ENCODE data around the gene PTK6.

Gene PTK6

DNA sequence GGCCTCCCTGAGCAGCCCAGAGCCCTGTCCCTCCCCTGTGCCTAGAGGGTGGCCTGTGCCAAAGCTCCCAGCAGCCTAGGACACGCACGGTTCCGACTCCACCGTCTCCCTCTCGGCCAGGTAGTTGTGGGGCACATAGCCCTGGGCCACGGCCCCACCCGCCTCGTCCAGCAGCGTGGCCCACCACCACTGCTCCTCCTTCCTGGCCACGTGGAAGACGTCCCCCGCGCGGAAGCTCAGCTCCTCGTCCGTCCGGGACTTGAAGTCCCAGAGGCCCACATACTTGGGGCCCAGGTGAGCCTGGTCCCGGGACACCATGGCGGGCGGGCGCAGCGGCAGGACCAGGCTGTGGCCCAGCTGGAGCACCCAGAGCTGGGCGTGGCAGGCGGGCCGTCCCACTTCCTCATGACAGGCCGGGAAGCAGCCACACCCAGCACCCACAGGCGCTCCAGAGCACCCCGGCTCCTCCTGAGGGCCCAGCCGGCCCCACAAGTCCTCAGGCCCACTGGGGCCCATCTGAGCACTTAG lies at the start of gene PTK6:
TSS of gene PTK6 (minus strand) at position 380 of the 528 bp plus-strand sequence. CDS start at position 318, 62 bp downstream.
- Mint-ChIP-seq H3K4me3 (peak within 1 kb of the TSS in 1 of 3 experiments; percentile 45), H3K27me3 (ENCODE audit: low read depth) (no peaks in the 10 kb centered on the region), H3K27ac (no peak within 1 kb of the TSS), H3K4me1 (no peaks in the 10 kb centered on the region), H3K36me3 (ENCODE audit: low read depth) (no peaks in the 10 kb centered on the region), H3K9me3 (no peaks in the 10 kb centered on the region)
- TF ChIP-seq, protein P1, sequence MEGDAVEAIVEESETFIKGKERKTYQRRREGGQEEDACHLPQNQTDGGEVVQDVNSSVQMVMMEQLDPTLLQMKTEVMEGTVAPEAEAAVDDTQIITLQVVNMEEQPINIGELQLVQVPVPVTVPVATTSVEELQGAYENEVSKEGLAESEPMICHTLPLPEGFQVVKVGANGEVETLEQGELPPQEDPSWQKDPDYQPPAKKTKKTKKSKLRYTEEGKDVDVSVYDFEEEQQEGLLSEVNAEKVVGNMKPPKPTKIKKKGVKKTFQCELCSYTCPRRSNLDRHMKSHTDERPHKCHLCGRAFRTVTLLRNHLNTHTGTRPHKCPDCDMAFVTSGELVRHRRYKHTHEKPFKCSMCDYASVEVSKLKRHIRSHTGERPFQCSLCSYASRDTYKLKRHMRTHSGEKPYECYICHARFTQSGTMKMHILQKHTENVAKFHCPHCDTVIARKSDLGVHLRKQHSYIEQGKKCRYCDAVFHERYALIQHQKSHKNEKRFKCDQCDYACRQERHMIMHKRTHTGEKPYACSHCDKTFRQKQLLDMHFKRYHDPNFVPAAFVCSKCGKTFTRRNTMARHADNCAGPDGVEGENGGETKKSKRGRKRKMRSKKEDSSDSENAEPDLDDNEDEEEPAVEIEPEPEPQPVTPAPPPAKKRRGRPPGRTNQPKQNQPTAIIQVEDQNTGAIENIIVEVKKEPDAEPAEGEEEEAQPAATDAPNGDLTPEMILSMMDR (IDR thresholded peaks at IDR 0.05; ENCODE audit: unreplicated experiment in 3 of 3) = no peak

DNA sequence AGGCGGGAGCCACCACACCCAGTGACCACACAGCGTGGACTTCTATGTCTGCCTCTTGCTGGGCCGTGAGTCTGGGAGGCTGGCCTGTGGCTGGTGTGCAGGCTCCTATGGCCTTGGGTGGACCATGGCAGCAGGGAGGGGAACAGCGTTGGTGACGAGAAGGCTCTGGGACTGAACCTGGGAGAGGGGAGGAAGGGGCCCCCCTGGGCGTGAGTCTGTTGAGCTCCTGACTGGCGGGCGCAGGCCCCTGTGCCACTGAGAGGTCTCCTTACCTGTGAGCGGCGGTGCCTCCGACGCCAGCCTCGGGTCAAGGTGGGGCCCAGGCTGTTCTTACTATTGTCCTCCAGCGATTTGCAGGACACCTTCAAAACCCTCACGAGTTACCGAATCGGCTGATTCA lies 49.6 kb upstream of the PTK6 start:
- no peaks in the 10 kb centered on the region for H3K9me3 Mint-ChIP-seq
- peaks cover 20% of the 10 kb centered on the region for H3K36me3 Mint-ChIP-seq (ENCODE audit: low read depth)
- no peak overlapping the region for H3K27ac Mint-ChIP-seq
- no peaks in the 10 kb centered on the region for H3K27me3 Mint-ChIP-seq (ENCODE audit: low read depth)
- H3K4me1 Mint-ChIP-seq = peaks cover 16% of the 10 kb centered on the region
- no peak overlapping the region for H3K4me3 Mint-ChIP-seq
- TF ChIP-seq, protein P1 (IDR thresholded peaks at IDR 0.05; ENCODE audit: unreplicated experiment in 3 of 3) = no peak

DNA sequence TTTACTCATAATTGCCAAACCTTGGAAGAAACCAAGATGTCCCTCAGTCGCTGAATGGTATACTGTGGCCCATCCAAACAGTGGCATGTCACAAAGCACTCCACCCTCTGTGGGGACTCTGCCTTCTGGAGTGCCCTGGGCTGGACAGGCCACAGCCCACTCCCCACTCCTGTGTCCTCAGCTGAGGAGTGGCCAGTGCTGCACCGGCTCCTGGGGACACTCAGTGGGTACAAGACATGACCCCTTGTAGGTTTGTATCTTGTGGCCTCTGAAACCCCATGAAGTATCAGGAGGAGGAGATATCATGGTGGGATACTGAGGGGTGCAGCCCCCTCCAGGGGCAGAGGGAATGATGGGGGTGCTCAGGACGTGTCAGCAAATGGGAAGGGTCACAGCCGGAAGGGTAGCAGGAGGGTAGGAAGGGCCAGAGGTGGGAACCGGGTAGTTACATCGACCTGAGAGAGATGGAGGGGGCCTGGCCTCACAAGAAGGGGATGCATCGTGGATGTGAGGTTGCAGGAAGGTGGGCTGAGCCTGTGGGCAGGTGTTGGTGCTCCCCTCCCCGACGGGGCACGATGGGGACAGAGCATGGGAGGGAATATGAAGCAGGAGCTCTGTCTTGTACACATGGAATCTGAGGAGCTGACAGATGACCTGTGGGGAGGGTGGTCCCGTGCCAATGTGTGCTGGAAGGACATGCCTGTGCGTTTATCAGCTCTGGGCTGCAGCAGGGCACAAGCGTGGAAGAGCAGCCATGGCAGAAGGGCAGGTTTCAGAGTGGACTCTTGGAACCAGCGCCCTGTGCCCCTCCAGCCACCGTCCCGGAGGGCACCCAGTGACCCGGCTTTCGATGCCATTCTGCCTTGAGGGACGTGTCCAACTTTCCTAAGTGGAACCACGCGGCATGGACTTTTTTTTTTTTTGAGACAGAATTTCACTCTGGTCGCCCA lies 48.7 kb upstream of the PTK6 start:
- no peaks in the 10 kb centered on the region for H3K9me3 Mint-ChIP-seq
- peaks cover 16% of the 10 kb centered on the region for H3K4me1 Mint-ChIP-seq
- H3K36me3 Mint-ChIP-seq (ENCODE audit: low read depth) = peaks cover 17% of the 10 kb centered on the region
- no peak overlapping the region for H3K27ac Mint-ChIP-seq
- H3K4me3 Mint-ChIP-seq = no peak overlapping the region
- H3K27me3 Mint-ChIP-seq (ENCODE audit: low read depth) = no peaks in the 10 kb centered on the region
- TF ChIP-seq, protein P1 (IDR thresholded peaks at IDR 0.05; ENCODE audit: unreplicated experiment in 3 of 3) = no peak

DNA sequence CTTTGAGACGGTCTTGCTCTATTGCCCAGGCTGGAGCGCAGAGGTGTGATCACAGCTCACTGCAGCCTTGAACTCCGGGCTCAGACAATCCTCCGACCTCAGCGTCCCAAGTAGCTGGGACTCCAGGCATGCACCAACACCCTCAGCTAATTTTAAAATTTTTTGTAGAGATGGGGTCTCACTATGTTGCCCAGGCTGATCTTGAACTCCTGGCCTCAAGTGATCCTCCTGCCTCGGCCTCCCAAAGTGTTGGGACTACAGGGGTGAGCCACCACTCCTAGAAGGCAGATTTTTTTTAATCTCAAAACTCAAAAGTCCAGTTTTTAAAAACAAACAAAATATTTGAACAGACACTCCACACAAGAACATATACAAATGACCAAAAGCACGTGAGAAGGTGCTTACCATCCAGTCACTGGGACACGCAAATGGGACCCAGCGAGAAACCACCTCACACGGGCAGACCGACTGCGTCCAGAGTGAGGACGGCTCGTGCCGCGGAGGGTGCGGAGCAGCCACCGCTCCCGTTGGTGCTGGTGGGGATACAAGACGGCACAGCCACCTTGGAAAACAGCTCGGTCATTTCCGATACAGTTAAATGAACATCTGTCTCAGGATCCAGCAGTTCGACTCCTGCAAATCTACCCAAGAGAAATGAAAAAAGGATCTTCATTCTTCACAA lies 45.3 kb upstream of the PTK6 start:
- peak overlapping the region; percentile 35 to 40 (median 36) for H3K27ac Mint-ChIP-seq
- H3K9me3 Mint-ChIP-seq = no peaks in the 10 kb centered on the region
- H3K4me3 Mint-ChIP-seq = no peak overlapping the region
- peaks cover 5% of the 10 kb centered on the region for H3K27me3 Mint-ChIP-seq (ENCODE audit: low read depth)
- H3K36me3 Mint-ChIP-seq (ENCODE audit: low read depth) = peaks cover 5% of the 10 kb centered on the region
- TF ChIP-seq, protein P1 (IDR thresholded peaks at IDR 0.05; ENCODE audit: unreplicated experiment in 3 of 3) = no peak
- peaks cover 11% of the 10 kb centered on the region for H3K4me1 Mint-ChIP-seq

DNA sequence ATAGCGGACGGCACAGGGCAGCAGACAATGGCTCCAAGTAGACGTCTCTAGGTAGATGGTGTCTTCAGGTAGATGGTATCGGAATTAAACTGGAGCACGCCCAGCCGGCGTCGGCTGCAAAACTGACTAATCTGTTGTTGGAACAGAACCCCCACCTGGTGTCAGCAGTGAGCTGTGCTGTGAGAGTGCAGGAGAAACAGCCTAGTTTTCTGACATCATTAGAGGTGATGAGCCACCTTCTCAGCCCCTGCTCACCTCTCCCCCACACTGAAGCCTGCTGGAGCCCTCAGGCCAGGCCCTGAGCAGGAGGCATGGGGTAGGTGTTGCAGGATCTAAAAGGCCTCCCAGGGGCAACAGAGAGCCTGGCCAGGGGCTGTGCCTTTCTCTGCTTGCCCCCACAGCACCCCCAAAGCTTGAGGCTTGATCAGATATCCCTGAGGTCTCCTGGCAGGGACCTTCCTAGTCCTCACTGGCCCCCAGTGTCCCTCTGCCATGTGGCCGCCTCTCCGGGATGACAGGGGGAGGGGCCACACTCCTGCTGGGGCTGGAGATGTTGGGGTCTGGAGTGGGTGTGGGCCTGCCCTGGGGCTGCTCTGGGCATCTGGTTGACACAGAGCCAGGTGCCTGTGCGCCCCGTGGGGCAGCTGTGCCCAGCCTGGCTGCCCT lies 43.8 kb upstream of the PTK6 start:
- TF ChIP-seq, protein P1 (IDR thresholded peaks at IDR 0.05; ENCODE audit: unreplicated experiment in 3 of 3) = peak in 1 of 3 experiments; percentile 18
- no peak overlapping the region for H3K4me3 Mint-ChIP-seq
- H3K27ac Mint-ChIP-seq = no peak overlapping the region
- no peaks in the 10 kb centered on the region for H3K9me3 Mint-ChIP-seq
- H3K4me1 Mint-ChIP-seq = peaks cover 12% of the 10 kb centered on the region
- H3K36me3 Mint-ChIP-seq (ENCODE audit: low read depth) = no peaks in the 10 kb centered on the region
- H3K27me3 Mint-ChIP-seq (ENCODE audit: low read depth) = peaks cover 13% of the 10 kb centered on the region

All from nephron (organoid).